Measurements from ENCODE around the gene CNTN4.

- no peak for TF ChIP-seq CTCF (IDR thresholded peaks at IDR 0.05 in 8 of 11, conservative IDR thresholded peaks at IDR 0.05 in 3 of 11)
- TF ChIP-seq POLR2A (IDR thresholded peaks at IDR 0.05) = no peak
Measured at GRCh38 chr3:2792432-2792831, 693.8 kb downstream of the CNTN4 start.

Data from spleen (tissue), 7 donors.